ENCODE measurements around the gene LARGE2.

Gene LARGE2

GRCh38 chr11:45922425-45923082 lies at the start of gene LARGE2:
Gene LARGE2 (plus strand): TSS chr11:45922656. CDS start chr11:45922883, 227 bp downstream.
- TF ChIP-seq GATA1 (IDR thresholded peaks at IDR 0.05; ENCODE audit: low read depth, low read length), result no peak
- no peak for TF ChIP-seq POLR2A (IDR thresholded peaks at IDR 0.05; ENCODE audit: low read length)
- DNase-seq, result no peak

DNA sequence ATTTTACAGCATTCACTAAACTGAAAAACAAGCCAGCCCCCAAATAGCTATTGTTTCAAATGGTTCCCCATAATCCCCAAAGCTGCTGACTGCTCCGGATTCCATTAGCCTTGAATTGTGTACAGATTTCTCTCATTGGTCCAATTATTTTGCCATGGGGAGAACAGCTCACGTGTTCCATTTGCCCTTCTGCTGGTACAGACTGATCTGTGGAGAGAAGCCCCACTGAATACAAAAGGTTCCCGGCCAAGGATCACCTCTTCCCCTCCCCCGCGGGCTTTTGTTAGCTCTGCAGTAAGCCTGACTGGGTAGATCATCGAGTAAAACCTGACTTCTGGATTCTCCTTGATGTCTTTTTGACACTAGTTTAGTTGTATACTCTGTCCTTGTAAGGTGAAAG lies 46.1 kb upstream of the LARGE2 start:
- DNase-seq, result no peak
- no peak for TF ChIP-seq GATA1 (IDR thresholded peaks at IDR 0.05; ENCODE audit: low read depth, low read length)

GRCh38 chr11:45877221-45877620 lies 45.2 kb upstream of the LARGE2 start:
- DNase-seq, result no peak
- no peak for TF ChIP-seq GATA1 (IDR thresholded peaks at IDR 0.05; ENCODE audit: low read depth, low read length)
- TF ChIP-seq POLR2A (IDR thresholded peaks at IDR 0.05; ENCODE audit: low read length), result no peak

DNA sequence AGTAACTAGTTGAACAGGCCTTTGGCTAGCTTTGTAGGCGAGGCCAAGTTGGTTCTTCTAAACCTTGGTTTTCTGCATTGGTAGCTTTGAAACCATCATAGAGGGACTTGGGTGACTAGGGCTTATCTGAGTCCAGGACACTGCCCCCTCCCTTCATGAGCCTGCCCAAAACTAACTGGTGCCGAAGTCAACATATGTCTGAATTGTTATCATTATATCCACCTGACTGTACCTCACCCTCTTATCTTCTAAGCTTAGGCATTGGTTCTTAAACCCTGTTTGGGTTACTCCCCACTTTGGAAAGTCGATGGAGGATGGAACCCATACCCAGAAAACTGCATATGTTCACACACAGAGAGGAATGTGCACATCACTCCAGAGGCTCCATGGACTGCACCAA lies 44.6 kb upstream of the LARGE2 start:
- DNase-seq, result peak in 1 of 2 experiments; percentile 24
- TF ChIP-seq GATA1 (IDR thresholded peaks at IDR 0.05; ENCODE audit: low read depth, low read length), result no peak
- no peak for TF ChIP-seq POLR2A (IDR thresholded peaks at IDR 0.05; ENCODE audit: low read length)

GRCh38 chr11:45879803-45880686 lies 42.4 kb upstream of the LARGE2 start:
- TF ChIP-seq POLR2A (IDR thresholded peaks at IDR 0.05; ENCODE audit: low read length) (no peak), GATA1 (IDR thresholded peaks at IDR 0.05; ENCODE audit: low read depth, low read length) (no peak)

GRCh38 chr11:45880772-45881570 lies 41.5 kb upstream of the LARGE2 start:
- no peak for DNase-seq
- TF ChIP-seq POLR2A (IDR thresholded peaks at IDR 0.05; ENCODE audit: low read length) (no peak), GATA1 (IDR thresholded peaks at IDR 0.05; ENCODE audit: low read depth, low read length) (no peak)

More at GRCh38 chr11:45879803-45880686, 42.4 kb upstream of the LARGE2 start:
- no peak for DNase-seq

GRCh38 chr11:45881708-45882368 lies 40.6 kb upstream of the LARGE2 start:
- no peak for DNase-seq
- no peak for TF ChIP-seq GATA1 (IDR thresholded peaks at IDR 0.05; ENCODE audit: low read depth, low read length)

- DNase-seq, result no peak
- TF ChIP-seq POLR2A (IDR thresholded peaks at IDR 0.05; ENCODE audit: low read length) (no peak), GATA1 (IDR thresholded peaks at IDR 0.05; ENCODE audit: low read depth, low read length) (no peak)
Observed at GRCh38 chr11:45884596-45885185, 37.8 kb upstream of the LARGE2 start.

DNA sequence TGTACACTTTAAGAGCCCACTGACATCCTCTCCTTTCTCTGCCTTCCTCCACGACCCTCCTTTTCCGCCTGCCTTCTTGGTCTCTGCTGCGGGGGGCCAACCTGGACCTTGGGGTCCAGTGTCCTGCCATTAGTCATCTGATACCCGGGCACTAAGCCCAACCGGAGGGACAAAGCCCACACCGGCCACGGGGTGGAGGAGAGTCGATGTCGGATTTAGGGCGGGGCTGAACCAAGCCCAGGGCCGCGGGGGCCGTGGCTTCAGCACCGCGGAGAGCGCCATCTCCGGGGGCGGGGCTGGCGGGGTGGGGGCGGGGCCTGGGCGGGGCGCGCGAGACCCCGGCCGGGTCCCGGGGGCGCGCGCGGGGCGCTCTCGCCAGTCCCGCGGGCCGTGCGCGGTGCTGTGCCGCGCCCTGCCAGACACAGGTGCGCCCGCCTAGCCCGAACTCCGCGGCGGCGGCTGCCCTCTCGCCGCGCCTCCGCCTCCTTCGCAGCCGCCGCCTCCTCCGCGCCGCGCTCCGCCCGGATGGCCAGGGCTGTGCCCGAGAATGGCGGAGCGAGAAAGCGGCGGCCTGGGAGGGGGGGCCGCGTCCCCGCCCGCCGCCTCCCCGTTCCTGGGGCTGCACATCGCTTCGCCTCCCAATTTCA lies 37.1 kb upstream of the LARGE2 start, which contains the start of gene MAPK8IP1:
MAPK8IP1 (plus strand) TSS at position 378 of the 647 bp plus-strand sequence; CDS start at position 548, 170 bp downstream.
- peak; percentile 67 to 75 for DNase-seq
- TF ChIP-seq POLR2A (IDR thresholded peaks at IDR 0.05; ENCODE audit: low read length) (no peak), GATA1 (IDR thresholded peaks at IDR 0.05; ENCODE audit: low read depth, low read length) (no peak)

DNA sequence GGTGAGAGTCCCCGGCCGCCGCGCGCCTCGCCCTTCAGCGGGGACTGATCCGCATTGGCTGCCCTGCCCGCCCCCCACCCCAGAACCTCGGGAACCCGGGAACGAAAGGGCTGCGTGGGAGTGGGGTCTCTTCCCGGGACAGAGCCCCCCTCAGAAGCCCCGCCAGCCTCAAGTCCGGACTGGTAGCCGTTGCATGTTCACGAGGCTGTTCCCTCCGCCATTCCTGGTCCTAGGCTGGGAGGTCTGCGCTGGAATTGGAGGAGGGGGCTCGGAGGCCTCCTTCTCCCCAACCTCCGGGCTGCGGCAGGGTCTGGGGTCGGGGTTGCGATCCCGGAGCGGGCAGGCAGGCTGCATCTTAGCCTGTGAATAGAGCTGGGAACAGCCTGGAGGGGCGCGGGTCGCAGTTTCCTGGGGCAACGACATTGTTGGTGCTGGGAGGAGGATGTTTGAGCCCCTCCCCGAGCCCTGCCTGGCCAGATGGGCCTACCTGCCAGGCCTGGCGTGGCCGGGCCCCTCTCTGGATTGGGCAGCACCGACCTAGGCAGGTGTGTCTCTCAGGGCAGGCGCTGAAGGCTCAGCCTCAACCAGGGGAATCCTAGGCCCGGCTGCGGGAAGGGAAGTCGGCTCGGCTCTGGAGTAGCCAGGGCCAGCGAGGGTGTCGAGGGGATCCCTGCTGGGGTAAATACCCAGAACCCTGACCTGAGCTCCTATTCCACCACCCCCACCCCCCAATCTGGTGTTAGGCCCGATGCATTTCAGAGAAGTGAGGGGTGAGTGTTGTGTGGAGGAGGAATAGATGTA lies 36.3 kb upstream of the LARGE2 start:
- TF ChIP-seq POLR2A (IDR thresholded peaks at IDR 0.05; ENCODE audit: low read length), result no peak
- no peak for TF ChIP-seq GATA1 (IDR thresholded peaks at IDR 0.05; ENCODE audit: low read depth, low read length)
- no peak for DNase-seq

GRCh38 chr11:45886816-45887520 lies 35.5 kb upstream of the LARGE2 start:
- DNase-seq, result no peak
- TF ChIP-seq POLR2A (IDR thresholded peaks at IDR 0.05; ENCODE audit: low read length) (no peak), GATA1 (IDR thresholded peaks at IDR 0.05; ENCODE audit: low read depth, low read length) (no peak)
